ENCODE results near the gene SCUBE1. TPM values are rescaled to one million over a fixed set of nuclear protein-coding genes. Genes with fewer than 3 reads are reported as not detected.
A peak's percentile ranks its signal among the peaks of the same experiment; 100 is the strongest.

Gene SCUBE1
- total RNA-seq, 1 experiment from 2014 or later = 3.9 TPM

DNA sequence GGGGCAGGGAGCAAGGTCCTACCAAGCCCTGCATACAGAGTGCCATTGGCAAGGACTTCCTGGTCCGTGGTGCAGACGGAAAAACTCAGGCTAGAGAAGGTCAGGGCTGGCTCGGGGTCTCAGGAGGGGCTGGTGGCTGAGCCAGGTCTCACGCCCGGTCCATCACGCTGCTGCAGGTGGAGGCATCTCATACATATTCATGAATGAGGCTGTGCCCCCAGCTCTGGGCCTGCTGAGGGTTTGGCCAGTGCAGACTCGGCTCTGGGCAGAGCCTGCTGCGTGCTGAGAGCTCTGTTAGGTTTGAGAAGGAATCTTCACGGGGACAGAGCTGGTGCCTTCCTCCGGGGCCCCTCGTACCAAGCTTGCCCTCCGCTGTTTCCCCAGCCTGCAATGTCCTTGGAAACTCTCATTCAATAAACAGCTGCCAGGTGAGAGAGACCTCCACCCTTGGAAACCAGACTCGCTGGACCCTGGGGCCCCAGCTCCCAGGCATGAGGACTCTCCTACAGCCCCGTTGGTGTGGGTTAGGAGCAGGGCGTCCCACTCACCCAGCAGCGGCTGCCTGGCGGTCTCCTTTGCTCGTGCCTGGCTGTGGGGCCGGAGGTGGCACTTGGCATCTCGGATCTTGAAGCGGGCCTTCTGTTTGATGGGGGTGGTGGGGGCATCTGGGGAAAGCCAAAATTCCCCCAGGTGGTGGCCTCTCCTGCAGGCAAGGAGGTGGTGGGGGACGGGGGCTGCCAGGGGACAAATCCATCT lies 122.4 kb downstream of the SCUBE1 start:
- H3K27ac ChIP-seq (ENCODE audit: low read depth, low read length) = no peak overlapping the region
- H3K9ac ChIP-seq (ENCODE audit: low read length) = no peak overlapping the region
- ATAC-seq (no peak), DNase-seq (ENCODE audit: low read depth, low spot score) (no peak)
- ChIA-PET POLR2A (no interaction called here), CTCF (no interaction called here), RAD21 (ENCODE audit: low non-redundant PET in 1 of 2, low total read pairs in 2 of 2, uncharacterized antibody in 2 of 2, unreplicated experiment in 2 of 2) (no interaction called here)
- peaks cover 3 to 8% of the 10 kb centered on the region in 2 experiments; a peak in 3 of 4 replicates for H3K4me1 ChIP-seq (ENCODE audit: control insufficient read depth in 1 of 2, insufficient read depth in 2 of 2, low read length in 2 of 2)
- H2AFZ ChIP-seq (ENCODE audit: low read depth, low read length, poor library complexity, severe bottlenecking) = no peak overlapping the region
- H3K27me3 ChIP-seq (ENCODE audit: insufficient read depth, low read length) = no peaks in the 10 kb centered on the region
- TF ChIP-seq POLR2AphosphoS5 (IDR thresholded peaks at IDR 0.05; ENCODE audit: low read depth, low read length) (no peak), ELF1 (IDR thresholded peaks at IDR 0.05; ENCODE audit: borderline replicate concordance, low read depth) (no peak), TCF7L2 (IDR thresholded peaks at IDR 0.05; ENCODE audit: borderline replicate concordance, extremely low read depth, insufficient read depth, insufficient read length) (no peak), SRF (IDR thresholded peaks at IDR 0.05; ENCODE audit: low read depth) (no peak), ZFX (IDR thresholded peaks at IDR 0.05) (no peak), RAD21 (IDR thresholded peaks at IDR 0.05; ENCODE audit: low read depth) (no peak), POLR2A (IDR thresholded peaks at IDR 0.05; ENCODE audit: borderline replicate concordance, extremely low read depth, insufficient read depth, insufficient read length) (no peak), FOSL1 (IDR thresholded peaks at IDR 0.05; ENCODE audit: low read depth) (no peak), CEBPB (IDR thresholded peaks at IDR 0.05; ENCODE audit: low read depth) (no peak)
- TF ChIP-seq, protein P1, sequence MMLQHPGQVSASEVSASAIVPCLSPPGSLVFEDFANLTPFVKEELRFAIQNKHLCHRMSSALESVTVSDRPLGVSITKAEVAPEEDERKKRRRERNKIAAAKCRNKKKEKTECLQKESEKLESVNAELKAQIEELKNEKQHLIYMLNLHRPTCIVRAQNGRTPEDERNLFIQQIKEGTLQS (IDR thresholded peaks at IDR 0.05) = no peak
- no peaks in the 10 kb centered on the region for H4K20me1 ChIP-seq (ENCODE audit: insufficient read depth)
- intact Hi-C loops (cut with micrococcal nuclease) = no loop called here
- no peaks in the 10 kb centered on the region for H3K9me3 ChIP-seq (ENCODE audit: control insufficient read depth in 1 of 2, insufficient read depth in 1 of 2, low read depth in 1 of 2, low read length in 2 of 2)
- no peaks in the 10 kb centered on the region for H3K9me2 ChIP-seq (ENCODE audit: insufficient read depth)
- no peaks in the 10 kb centered on the region for H3K36me3 ChIP-seq (ENCODE audit: control insufficient read depth in 1 of 2, insufficient read depth in 2 of 2, low read length in 2 of 2)
- no peak overlapping the region for H3K4me2 ChIP-seq (ENCODE audit: low read length)
- no peak overlapping the region for H3K4me3 ChIP-seq (replicated peaks in 1 of 2; ENCODE audit: low read depth in 1 of 2, low read length in 2 of 2)
- no TSS peak for BruUV-seq (replicated peaks)
- H3K79me2 ChIP-seq (ENCODE audit: insufficient read depth, low read length) = no peaks in the 10 kb centered on the region

DNA sequence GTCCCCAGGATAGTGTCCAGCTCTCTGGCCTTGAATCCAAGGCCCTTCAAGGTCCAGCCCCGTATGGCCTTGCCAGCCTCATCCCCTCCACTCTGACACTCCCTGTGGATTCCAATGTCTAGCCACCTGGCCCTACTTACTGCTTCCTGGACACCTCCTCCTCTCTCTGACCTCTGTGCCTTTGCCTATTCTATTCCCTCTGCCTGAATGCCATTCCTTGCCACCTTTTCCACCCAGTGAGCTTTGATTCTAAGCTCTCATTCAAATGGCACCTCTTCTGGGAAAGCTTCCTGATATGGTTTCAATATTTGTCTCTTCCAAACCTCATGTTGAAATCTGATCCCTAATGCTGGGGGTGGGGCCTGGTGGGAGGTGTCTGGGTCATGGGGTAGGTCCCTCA lies 124.4 kb downstream of the SCUBE1 start:
- Histone ChIP-seq H3K27ac (ENCODE audit: low read depth, low read length) (no peak overlapping the region; the same call in 1 of the 2 replicates), H3K27me3 (ENCODE audit: insufficient read depth, low read length) (no peaks in the 10 kb centered on the region), H3K9me3 (ENCODE audit: control insufficient read depth in 1 of 2, insufficient read depth in 1 of 2, low read depth in 1 of 2, low read length in 2 of 2) (no peaks in the 10 kb centered on the region), H3K9me2 (ENCODE audit: insufficient read depth) (no peaks in the 10 kb centered on the region), H3K79me2 (ENCODE audit: insufficient read depth, low read length) (no peaks in the 10 kb centered on the region), H3K4me1 (ENCODE audit: control insufficient read depth in 1 of 2, insufficient read depth in 2 of 2, low read length in 2 of 2) (peaks cover 3 to 8% of the 10 kb centered on the region in 2 experiments; a peak in 3 of 4 replicates), H3K4me2 (ENCODE audit: low read length) (peak overlapping the region; percentile 3; the same call in 1 of the 2 replicates), H2AFZ (ENCODE audit: low read depth, low read length, poor library complexity, severe bottlenecking) (no peak overlapping the region), H3K36me3 (ENCODE audit: control insufficient read depth in 1 of 2, insufficient read depth in 2 of 2, low read length in 2 of 2) (no peaks in the 10 kb centered on the region), H4K20me1 (ENCODE audit: insufficient read depth) (no peaks in the 10 kb centered on the region), H3K4me3 (replicated peaks in 1 of 2; ENCODE audit: low read depth in 1 of 2, low read length in 2 of 2) (no peak overlapping the region), H3K9ac (ENCODE audit: low read length) (no peak overlapping the region)
- POLR2A ChIA-PET = no interaction called here
- CTCF ChIA-PET = interaction anchor here (0.9 kb wide), 1 partner anchor 10 kb away, joined by 3 read pairs; no protein-coding TSS in a partner anchor
- intact Hi-C loops (cut with micrococcal nuclease) = no loop called here
- no TSS peak for BruUV-seq (replicated peaks)
- DNase-seq (ENCODE audit: low read depth, low spot score) (no peak), ATAC-seq (no peak)
- TF ChIP-seq, protein P2, sequence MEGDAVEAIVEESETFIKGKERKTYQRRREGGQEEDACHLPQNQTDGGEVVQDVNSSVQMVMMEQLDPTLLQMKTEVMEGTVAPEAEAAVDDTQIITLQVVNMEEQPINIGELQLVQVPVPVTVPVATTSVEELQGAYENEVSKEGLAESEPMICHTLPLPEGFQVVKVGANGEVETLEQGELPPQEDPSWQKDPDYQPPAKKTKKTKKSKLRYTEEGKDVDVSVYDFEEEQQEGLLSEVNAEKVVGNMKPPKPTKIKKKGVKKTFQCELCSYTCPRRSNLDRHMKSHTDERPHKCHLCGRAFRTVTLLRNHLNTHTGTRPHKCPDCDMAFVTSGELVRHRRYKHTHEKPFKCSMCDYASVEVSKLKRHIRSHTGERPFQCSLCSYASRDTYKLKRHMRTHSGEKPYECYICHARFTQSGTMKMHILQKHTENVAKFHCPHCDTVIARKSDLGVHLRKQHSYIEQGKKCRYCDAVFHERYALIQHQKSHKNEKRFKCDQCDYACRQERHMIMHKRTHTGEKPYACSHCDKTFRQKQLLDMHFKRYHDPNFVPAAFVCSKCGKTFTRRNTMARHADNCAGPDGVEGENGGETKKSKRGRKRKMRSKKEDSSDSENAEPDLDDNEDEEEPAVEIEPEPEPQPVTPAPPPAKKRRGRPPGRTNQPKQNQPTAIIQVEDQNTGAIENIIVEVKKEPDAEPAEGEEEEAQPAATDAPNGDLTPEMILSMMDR (IDR thresholded peaks at IDR 0.05 in 2 of 3, conservative IDR thresholded peaks at IDR 0.05 in 1 of 3; ENCODE audit: borderline replicate concordance in 1 of 3, insufficient read depth in 1 of 3, low read depth in 2 of 3, low read length in 2 of 3) = no peak
- TF ChIP-seq, protein P1 (IDR thresholded peaks at IDR 0.05) = no peak
- RAD21 ChIA-PET (ENCODE audit: low non-redundant PET in 1 of 2, low total read pairs in 2 of 2, uncharacterized antibody in 2 of 2, unreplicated experiment in 2 of 2) = no interaction called here

Measured in HCT116 (cell line).